IPS-18a (cell line): ENCODE measurements around the gene CMPK1.

Experiments
- H3K27ac ChIP-seq: one replicate; pipeline ENCODE4 v1.5.1; 2013; ENCODE audit warnings: low read length
- H3K27me3 ChIP-seq: one replicate; pipeline ENCODE4 v1.6.1; 2013; ENCODE audit warnings: mild to moderate bottlenecking, low read length; ENCODE audit not compliant: control insufficient read depth, insufficient read depth
- H3K36me3 ChIP-seq: one replicate; pipeline ENCODE4 v1.6.1; 2013; ENCODE audit warnings: low read depth, low read length; ENCODE audit not compliant: control insufficient read depth
- H3K4me1 ChIP-seq: one replicate; pipeline ENCODE4 v1.6.1; 2013; ENCODE audit warnings: low read depth, low read length; ENCODE audit not compliant: control insufficient read depth
- H3K4me3 ChIP-seq: one replicate; pipeline ENCODE4 v1.5.1; 2013; ENCODE audit warnings: low read length
- H3K9ac ChIP-seq: one replicate; pipeline ENCODE4 v1.6.1; 2013; ENCODE audit warnings: mild to moderate bottlenecking, low read length, moderate library complexity
- H3K9me3 ChIP-seq: one replicate; pipeline ENCODE4 v1.6.1; 2013; ENCODE audit warnings: low read depth, low read length; ENCODE audit not compliant: control insufficient read depth

Gene CMPK1

DNA sequence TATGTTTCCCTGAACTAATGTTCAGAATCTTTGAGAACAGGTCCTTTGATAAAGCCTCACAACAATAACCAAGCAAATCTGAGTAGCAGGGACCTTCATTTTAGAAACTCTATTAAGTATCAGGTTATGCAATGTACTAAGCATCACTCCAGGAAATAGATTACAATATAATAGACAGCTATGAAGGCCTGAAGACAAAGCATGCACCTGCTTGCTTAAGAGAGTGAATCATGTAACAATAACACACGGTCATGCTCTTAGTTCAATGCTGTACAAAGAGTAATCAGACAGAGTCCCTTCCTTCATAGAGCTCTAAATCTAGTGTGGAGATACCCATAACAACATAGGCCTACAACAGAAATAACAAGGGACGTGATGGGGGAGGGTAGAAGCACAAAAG is 8.1 kb upstream of the CMPK1 start:
- Histone ChIP-seq H3K4me1 (no peaks in the 10 kb centered on the region), H3K4me3 (no peak overlapping the region), H3K36me3 (no peaks in the 10 kb centered on the region), H3K9ac (no peak overlapping the region), H3K27ac (no peak overlapping the region), H3K9me3 (no peaks in the 10 kb centered on the region), H3K27me3 (no peaks in the 10 kb centered on the region)

DNA sequence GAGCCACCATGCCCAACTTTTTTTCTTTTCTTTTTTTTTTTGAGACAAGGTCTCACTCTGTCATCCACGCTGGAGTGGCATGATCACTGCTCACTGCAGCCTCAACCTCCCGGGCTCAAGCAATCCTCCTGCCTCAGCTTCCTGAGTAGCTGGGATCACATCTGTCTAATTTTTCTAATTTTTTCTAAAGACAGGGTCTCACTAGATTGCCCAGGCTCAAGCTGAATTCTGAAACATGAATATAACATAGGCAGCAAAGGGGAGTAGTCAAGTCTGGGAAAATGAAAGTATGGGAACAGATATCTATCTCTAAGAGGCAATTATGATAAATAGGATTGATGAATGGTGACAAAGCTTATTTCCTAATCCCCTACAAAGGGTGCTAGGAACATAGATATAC is 7.3 kb upstream of the CMPK1 start:
- Histone ChIP-seq H3K4me1 (no peaks in the 10 kb centered on the region), H3K4me3 (no peak overlapping the region), H3K9ac (no peak overlapping the region), H3K36me3 (no peaks in the 10 kb centered on the region), H3K27me3 (no peaks in the 10 kb centered on the region), H3K9me3 (no peaks in the 10 kb centered on the region), H3K27ac (no peak overlapping the region)

DNA sequence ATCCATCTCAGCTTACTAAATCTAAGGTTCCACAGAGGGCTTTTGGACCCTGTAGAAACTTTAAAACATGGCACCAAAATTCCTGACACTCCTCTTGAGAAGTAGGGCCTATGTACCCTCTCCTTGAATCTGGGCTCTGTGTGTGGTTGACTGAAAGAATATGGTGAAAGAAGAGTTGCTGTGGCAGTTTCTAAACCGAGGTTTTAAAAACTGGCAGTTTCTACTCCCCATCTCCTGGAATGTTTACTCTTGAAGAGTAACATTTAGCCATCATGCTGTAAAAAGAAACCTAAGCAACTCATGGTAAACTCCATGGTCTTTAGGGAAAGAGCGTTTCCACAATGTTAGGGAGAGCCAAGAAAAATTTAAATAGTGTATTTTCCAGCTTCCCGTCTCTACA is 4.6 kb upstream of the CMPK1 start:
- no peaks in the 10 kb centered on the region for H3K27me3 ChIP-seq
- H3K36me3 ChIP-seq, result no peaks in the 10 kb centered on the region
- no peak overlapping the region for H3K4me3 ChIP-seq
- H3K4me1 ChIP-seq, result peaks cover 3% of the 10 kb centered on the region
- no peaks in the 10 kb centered on the region for H3K9me3 ChIP-seq
- H3K27ac ChIP-seq, result no peak overlapping the region
- no peak overlapping the region for H3K9ac ChIP-seq

DNA sequence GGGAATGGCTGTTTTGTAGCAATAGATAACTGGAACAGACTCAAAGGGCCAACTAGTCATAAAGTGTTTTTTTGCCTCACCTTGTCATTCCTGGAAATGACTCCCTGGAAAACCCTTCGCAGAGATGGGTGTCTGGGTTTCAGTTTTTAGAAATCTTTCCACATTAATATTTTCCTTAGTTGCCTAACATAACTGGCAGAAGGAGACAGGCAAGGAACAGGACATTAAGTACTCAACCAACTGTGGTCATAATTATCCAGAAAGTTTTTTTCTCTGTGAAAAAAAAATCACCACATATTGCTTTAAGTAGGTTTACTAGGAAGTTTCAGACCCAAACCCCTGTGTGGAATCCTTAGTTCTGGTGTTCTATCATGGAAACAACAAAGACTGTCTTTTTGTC is 3.4 kb upstream of the CMPK1 start:
- no peak overlapping the region for H3K9ac ChIP-seq
- peaks cover 8% of the 10 kb centered on the region for H3K4me1 ChIP-seq
- H3K27me3 ChIP-seq, result no peaks in the 10 kb centered on the region
- H3K4me3 ChIP-seq, result no peak overlapping the region
- no peaks in the 10 kb centered on the region for H3K36me3 ChIP-seq
- no peak overlapping the region for H3K27ac ChIP-seq
- no peaks in the 10 kb centered on the region for H3K9me3 ChIP-seq

DNA sequence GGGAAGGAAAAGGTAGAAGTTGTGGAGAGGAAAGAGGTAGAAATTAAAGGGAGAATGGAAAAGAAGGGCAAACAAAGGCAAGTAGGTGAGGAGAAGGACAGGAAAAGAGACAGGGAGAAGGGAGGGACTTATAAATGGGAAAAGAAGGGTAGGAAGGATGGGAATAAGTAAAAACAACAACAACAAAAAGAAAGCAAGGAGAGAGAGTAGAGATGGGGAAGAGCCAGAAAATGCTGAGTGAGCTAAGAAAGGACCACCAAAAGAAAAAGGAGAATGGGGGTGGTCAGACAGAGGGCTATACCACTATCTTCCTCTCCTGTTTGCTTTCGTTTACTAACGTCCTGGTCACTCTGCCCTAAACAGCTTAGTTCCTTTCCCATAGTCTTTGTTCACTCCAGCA is 1.7 kb upstream of the CMPK1 start:
- no peaks in the 10 kb centered on the region for H3K36me3 ChIP-seq
- H3K27me3 ChIP-seq, result no peaks in the 10 kb centered on the region
- H3K27ac ChIP-seq, result no peak overlapping the region
- H3K4me3 ChIP-seq, result no peak overlapping the region
- H3K9ac ChIP-seq, result no peak overlapping the region
- H3K4me1 ChIP-seq, result peaks cover 8% of the 10 kb centered on the region
- no peaks in the 10 kb centered on the region for H3K9me3 ChIP-seq

DNA sequence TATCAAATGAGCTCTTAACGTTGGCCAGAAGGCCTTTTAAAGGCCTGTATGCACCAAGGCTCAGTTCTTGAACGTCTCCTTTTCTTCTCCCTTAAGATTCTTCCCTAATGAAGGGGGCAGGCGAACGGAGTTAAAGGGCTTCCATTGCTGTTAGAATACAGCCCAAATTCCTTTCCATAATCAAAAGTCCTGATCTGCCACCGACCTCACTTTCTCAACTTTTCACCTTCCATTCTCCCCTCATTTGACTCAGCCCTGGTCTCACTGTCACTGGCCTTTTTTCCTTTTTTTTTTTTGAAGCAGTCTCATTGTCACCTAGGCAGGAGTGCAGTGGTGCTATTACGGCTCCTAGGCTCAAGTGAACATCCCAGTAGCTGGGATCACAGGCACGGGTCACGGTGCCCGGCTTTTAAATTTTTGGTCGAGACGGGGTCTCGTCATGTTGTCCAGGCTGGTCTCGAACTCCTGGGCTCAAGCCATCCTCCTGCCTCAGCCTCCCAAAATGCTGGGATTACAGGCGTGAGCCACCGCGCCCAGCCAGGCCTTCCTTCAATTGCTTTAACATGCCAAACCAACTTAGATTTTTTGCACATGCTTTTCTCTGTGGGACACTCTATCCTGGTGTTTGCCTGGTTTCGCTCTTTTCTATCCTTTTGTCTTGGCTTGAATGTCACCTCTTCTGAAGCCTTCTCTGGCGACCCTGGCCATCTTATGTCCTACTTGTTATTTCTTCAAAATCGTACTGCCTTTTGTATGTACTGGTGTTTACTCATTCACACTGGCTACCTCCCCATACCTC is 612 bp upstream of the CMPK1 start:
- H3K9me3 ChIP-seq, result no peaks in the 10 kb centered on the region
- H3K27me3 ChIP-seq, result no peaks in the 10 kb centered on the region
- H3K36me3 ChIP-seq, result no peaks in the 10 kb centered on the region
- H3K4me1 ChIP-seq, result peaks cover 8% of the 10 kb centered on the region
- peak overlapping the region; percentile 76 for H3K27ac ChIP-seq
- peak overlapping the region; percentile 87 for H3K9ac ChIP-seq
- H3K4me3 ChIP-seq, result peak overlapping the region; percentile 98

DNA sequence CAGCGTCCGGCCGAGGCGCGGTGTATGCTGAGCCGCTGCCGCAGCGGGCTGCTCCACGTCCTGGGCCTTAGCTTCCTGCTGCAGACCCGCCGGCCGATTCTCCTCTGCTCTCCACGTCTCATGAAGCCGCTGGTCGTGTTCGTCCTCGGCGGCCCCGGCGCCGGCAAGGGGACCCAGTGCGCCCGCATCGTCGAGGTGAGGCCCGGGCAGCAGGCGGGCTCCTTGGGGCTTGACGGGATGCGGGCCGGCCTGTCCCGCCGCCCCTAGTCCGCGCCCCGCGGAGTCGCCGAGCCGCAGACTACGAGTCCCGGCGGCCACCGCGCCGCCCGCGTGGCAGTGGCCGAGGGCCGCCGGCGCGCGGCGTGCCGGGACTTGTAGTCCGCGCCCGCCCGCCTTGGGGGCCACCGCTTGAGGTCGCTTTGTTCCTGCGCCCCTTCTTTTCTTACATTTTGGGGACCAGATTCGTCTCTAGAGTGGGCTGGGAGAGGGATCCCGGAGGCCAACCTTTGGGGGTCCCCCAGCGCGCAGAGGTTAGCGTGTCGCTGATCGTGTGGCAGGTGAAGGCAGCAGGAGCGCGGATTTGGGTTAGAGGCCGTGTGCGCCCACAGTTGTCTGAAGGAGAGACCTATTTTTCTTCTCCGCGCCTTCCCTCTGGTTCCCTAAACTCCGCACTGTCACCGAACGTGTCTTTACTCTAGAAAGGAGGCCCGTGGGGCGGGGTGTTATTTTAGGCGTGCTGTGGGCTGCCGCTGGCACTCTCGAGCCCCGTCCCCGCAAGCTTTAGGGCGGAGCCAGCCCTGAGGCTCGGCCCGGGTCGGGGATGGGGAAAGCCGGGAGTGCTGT is 553 bp downstream of the CMPK1 start:
- peak overlapping the region; percentile 87 for H3K9ac ChIP-seq
- H3K4me1 ChIP-seq, result peaks cover 8% of the 10 kb centered on the region
- peak overlapping the region; percentile 78 for H3K27ac ChIP-seq
- H3K9me3 ChIP-seq, result no peaks in the 10 kb centered on the region
- peak overlapping the region; percentile 98 for H3K4me3 ChIP-seq
- H3K27me3 ChIP-seq, result no peaks in the 10 kb centered on the region
- H3K36me3 ChIP-seq, result no peaks in the 10 kb centered on the region

DNA sequence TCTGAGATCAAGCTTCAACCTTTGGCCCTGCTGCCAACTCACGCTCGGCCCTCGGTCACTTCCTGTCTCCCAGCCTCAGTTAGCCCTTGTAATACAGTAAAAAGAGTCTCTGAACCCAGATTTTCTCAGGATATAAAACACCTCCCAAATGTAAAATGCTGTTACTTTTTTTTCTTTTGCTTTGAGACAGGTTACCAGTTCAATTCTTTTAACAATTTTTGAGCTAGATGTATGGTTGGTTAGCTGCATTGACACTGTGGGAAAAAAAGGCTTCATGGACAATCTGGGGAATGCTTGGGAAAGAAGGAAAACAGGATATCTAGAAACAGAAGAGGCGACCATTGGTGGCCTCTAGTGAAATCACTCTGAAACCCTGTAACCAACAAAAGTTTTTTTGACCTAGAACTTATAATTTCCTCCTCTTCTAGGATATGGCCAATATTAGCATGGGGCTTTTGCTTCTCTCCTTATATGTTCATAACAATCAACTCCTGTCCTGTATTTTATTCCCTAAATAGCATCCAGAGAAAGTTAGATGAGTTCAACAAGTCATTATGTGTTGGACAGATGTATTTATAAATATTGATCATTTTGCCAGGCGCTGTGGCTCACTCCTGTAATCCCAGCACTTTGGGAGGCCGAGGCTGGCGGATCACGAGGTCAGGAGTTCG is 1.3 kb downstream of the CMPK1 start:
- Histone ChIP-seq H3K9me3 (no peaks in the 10 kb centered on the region), H3K36me3 (no peaks in the 10 kb centered on the region)

DNA sequence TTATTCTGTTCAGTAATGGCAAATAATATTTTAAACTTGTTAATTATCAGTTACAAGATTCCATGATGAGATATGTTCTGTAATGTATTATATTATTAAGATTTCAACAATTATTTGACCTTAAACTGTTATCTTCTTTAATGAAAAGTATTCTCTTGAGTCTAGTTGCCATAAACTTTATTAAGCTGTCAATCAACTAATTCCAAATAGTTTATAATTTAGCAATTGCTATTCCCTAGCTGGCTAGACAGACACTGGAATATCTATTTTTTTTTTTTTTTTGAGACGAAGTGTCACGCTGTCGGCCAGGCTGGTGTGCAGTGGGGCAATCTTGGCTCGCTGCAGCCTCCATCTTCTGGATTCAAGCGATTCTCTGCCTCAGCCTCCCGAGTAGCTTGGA is 3.8 kb downstream of the CMPK1 start:
- peaks cover 8% of the 10 kb centered on the region for H3K4me1 ChIP-seq
- no peaks in the 10 kb centered on the region for H3K27me3 ChIP-seq
- H3K9me3 ChIP-seq, result no peaks in the 10 kb centered on the region
- H3K4me3 ChIP-seq, result no peak overlapping the region
- H3K27ac ChIP-seq, result no peak overlapping the region
- H3K36me3 ChIP-seq, result no peaks in the 10 kb centered on the region
- no peak overlapping the region for H3K9ac ChIP-seq

More for the DNA sequence above, 1.3 kb downstream of the CMPK1 start:
- no peaks in the 10 kb centered on the region for H3K27me3 ChIP-seq
- peaks cover 8% of the 10 kb centered on the region for H3K4me1 ChIP-seq
- H3K9ac ChIP-seq, result peak overlapping the region; percentile 87
- H3K27ac ChIP-seq, result peak overlapping the region; percentile 78
- H3K4me3 ChIP-seq, result peak overlapping the region; percentile 98

DNA sequence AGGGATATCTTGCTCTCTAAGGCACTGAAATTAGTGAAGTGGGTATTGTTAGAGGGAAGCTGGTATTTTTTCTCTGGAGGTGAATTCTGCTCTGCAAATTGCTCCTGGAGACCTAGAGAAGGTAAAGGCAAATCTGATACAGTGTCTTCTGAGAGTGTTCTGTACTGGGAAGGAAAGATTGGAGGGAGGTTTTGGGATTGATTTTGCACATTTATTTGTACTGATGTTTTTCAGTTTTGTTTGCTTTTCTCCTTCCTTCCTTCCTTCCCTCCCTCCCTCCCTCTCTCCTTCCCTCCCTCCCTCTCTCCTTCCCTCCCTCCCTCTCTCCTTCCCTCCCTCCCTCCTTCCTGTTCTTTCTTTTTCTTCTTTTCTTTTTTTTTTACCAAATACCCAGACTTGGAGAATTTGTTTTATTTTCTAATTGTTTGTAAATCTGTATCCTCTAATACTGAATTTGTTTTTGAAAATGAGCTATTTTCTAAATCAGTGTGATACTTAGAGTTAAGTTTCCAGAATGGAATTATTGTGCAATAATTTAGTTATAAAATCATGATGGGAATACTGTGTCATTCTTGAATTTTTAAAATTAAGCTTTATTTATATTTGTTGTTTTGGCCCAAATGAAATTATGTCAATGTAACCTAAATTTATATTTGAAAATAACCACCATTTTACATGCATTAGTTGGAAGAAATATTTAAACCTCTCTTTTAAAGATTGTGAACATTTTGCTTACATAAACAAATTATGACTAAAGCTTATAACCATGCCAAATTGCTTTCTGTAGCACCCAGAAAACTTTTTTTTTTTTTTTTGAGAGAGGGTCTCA is 4.9 kb downstream of the CMPK1 start:
- H3K9ac ChIP-seq, result no peak overlapping the region
- H3K27ac ChIP-seq, result no peak overlapping the region
- H3K4me3 ChIP-seq, result no peak overlapping the region
- peaks cover 5% of the 10 kb centered on the region for H3K4me1 ChIP-seq
- H3K27me3 ChIP-seq, result no peaks in the 10 kb centered on the region
- H3K36me3 ChIP-seq, result no peaks in the 10 kb centered on the region
- no peaks in the 10 kb centered on the region for H3K9me3 ChIP-seq

DNA sequence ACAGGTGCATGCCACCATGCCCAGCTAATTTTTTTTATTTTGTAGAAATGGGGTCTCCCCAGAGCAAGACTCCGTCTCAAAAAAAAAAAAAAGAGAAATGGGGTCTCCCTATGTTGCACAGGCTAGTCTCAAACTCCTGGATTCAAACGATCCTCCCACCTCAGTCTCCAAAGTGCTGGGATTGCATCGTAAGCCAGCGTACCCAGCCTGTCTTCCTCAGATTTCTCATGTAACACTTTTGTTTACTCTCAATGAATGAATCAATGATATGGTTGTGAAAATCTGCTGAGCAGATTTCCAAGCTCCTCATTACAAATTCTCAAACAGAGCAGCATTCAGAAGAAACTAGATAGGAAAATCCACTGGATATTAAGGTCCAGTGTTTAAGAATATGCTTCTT is 6.6 kb downstream of the CMPK1 start:
- Histone ChIP-seq H3K4me3 (no peak overlapping the region), H3K4me1 (no peaks in the 10 kb centered on the region), H3K36me3 (no peaks in the 10 kb centered on the region), H3K9ac (no peak overlapping the region), H3K27ac (no peak overlapping the region), H3K27me3 (no peaks in the 10 kb centered on the region), H3K9me3 (no peaks in the 10 kb centered on the region)
